G401 (cell line): ENCODE data around the gene PFN4. TPM values are rescaled to one million over a fixed set of nuclear protein-coding genes. Genes with fewer than 3 reads are reported as not detected.
"Not testable (repeated sequence)": the region's sequence is repeated elsewhere in the genome, so short reads cannot be mapped to it uniquely, and the experiment has no call there.

Experiments used
- DNase-seq: peaks from one replicate; pipeline ENCODE4 v3.0.0-alpha.2; 2015; ENCODE audit warnings: low spot score
- in situ Hi-C: cut with HindIII; loops from 2 replicates; pipeline ENCODE4 v1.10.0; 2016; ENCODE audit warnings: low sequenced_read_pairs, mixed read lengths
- total RNA-seq: library from RNA; depleted of rRNA; stranded (reverse); fragments of >200 nt; shearing (Covaris generic); gene quantifications from 2 replicates; pipeline ENCODE4 v1.2.3, GENCODE V29; 2014

Gene PFN4
- total RNA-seq, 1 experiment from 2014 or later = not detected

- no peak for DNase-seq
- in situ Hi-C loops = no loop called here
Measured at GRCh38 chr2:24117902-24118301, 5.2 kb downstream of the PFN4 start.

DNA sequence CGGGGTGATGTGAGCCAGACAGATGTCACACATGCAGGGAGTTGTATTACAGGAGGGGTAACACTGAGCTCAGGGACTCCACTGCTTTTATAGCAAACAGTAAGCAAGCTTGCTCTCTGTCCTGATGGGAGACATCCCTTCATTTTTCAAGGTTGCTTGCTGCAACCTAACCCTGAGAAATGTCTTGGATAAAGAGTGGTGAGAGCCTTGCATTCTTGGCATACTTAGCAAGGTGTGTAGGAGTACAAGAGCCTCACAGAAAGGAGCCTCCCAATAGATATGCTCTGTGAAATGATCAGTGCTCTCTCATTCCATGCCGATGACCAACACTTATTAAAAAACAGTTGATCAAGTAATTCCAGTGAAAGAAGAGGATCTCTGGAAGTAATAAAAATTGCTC lies 8.1 kb downstream of the PFN4 start:
- DNase-seq = no peak
- in situ Hi-C loops = no loop called here

DNA sequence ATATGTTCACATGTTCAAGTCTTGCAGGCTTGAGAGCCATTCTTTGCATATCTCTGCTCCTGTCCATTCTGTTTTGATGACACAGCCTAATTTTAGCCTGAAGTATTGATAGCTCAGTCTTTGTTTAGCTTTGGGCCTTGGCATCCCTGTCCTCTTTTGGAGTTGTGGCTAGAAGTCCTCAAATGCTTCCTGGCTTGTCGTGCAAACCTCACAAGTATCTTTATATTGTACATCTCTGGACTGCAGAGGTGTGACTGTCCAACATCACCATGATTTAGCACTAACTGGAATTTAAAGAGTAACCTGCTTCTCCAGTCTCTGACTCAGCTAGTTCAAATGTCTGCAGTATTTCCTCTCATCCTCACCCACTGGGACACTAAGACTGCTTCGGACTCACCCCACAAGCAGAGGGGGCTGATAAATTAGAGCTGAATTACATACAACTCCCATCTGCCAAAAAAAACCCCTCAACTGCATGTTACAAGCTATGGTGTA lies 11.7 kb downstream of the PFN4 start:
- DNase-seq = no peak
- in situ Hi-C loops = no loop called here

- DNase-seq = no peak
- in situ Hi-C loops = no loop called here
Measured at GRCh38 chr2:24110660-24111303, 12.4 kb downstream of the PFN4 start.

GRCh38 chr2:24109431-24109830 lies 13.7 kb downstream of the PFN4 start:
- DNase-seq, in situ Hi-C loops: not testable (repeated sequence)

- no peak for DNase-seq
- in situ Hi-C loops = no loop called here
Measured at GRCh38 chr2:24107336-24107735, 15.8 kb downstream of the PFN4 start.

GRCh38 chr2:24106786-24107185 lies 16.3 kb downstream of the PFN4 start:
- in situ Hi-C loops = no loop called here
- DNase-seq = no peak

GRCh38 chr2:24105816-24106215 lies 17.3 kb downstream of the PFN4 start:
- DNase-seq = no peak
- in situ Hi-C loops = no loop called here

DNA sequence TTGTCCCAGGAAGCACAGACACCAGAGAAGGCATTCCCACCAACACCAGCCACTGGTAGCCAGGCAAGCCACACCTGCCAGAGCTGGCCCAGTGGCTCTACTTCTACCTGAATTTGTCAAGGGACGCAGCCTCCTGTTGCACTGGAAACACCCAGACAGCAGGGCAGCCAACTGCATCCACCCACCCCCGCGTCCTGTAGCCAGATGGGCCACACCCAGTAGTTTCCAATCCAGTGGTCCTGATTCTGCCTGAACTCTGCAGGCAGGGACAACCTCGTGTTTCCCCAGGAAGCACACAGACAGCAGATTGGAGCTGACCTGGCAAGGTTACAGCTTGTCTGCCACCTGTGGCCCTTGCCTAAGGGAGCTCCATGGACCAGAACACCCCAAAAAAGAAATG lies 18.2 kb downstream of the PFN4 start:
- no peak for DNase-seq
- in situ Hi-C loops = no loop called here

DNA sequence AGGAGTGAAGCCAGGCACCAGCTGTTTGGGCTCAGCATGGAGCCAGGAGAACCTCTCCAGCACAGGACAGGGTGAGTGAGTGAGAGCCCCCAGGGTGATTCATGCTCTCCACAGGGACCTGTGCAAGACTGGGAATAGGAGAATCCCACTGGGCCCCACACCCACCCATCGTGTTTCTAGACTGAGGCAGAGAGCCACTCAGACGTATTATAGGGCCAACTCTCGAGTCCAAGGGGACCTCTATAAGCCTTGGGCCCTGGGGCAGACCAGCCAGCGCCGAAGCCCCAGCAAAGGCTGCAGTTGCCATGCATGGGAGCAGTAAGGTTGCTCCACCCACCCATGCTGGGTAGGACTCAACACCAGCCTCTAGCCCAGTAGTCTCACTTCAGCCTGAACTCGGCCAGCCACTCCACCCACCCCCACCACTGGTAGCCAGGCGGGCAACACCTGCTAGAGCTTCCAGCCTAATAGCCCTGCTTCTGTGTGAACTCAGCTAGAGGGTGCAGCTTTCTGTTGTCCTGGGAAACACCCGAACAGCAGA lies 19.0 kb downstream of the PFN4 start:
- no peak for DNase-seq
- in situ Hi-C loops = no loop called here

- in situ Hi-C loops = no loop called here
Measured at GRCh38 chr2:24102677-24103076, 20.5 kb downstream of the PFN4 start.

DNA sequence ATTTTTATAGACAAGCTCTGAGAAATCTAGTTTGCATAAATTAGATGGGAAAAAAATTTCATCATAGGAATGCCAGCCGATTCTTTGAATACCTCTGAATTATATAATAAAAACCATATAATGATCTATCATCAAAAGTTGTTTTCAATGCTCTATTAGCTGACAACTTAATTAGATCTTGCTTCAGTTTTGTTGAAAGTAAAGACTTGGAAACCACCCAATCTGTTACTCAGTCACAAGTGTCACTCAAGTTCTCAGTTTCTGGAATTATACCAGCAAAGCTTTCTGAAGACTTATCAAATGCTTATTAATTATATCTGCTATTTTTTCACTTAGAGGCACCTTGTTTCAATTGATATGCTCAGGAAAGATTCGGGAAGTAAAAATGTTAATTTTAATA lies 21.1 kb downstream of the PFN4 start:
- DNase-seq = no peak
- in situ Hi-C loops = no loop called here

More at GRCh38 chr2:24102677-24103076, 20.5 kb downstream of the PFN4 start:
- DNase-seq = no peak

DNA sequence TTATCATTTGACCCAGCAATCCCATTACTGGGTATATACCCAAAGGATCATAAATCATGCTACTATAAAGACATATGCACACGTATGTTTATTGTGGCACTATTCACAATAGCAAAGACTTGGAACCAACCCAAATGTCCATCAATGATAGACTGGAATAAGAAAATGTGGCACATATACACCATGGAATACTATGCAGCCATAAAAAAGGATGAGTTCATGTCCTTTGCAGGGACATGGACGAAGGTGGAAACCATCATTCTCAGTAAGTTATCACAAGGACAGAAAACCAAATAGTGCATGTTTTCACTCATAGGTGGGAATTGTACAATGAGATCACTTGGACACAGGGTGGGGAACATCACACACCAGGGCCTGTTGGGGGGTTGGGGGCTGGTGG lies 22.4 kb downstream of the PFN4 start:
- DNase-seq, in situ Hi-C loops: not testable (repeated sequence)

DNA sequence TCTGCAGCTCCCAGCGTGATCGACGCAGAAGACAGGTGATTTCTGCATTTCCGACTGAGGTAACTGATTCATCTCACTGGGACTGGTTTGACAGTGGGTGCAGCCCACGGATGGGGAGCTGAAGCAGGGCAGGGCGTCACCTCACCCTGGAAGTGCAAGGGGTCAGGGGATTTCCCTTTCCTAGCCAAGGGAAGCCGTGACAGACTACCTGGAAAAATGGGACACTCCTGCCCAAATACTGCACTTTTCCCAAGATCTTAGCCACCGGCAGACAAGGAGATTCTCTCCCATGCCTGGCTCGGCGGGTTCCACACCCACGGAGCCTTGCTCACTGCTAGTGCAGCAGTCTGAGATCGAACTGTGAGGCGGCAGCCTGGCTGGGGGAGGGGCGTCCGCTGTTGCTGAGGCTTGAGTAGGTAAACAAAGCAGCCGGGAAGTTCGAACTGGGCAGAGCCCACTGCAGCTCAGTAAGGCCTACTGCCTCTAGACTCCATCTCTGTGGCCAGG lies 27.9 kb downstream of the PFN4 start:
- in situ Hi-C loops, DNase-seq: not testable (repeated sequence)

DNA sequence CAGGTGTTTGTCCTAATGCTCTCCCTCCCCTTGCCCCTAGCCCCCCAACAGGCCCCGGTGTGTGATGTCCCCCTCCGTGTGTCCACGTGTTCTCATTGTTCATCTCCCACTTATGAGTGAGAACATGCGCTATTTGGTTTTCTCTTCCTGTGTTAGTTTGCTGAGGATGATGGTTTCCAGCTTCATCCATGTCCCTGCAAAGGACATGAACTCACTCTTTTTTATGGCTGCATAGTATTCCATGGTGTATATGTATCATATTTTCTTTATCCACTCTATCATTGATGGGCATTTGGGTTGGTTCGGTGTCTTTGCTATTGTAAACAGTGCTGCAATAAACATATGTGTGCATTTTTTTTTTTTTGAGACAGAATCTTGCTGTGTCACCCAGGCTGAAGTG lies 29.9 kb downstream of the PFN4 start:
- DNase-seq, in situ Hi-C loops: not testable (repeated sequence)

GRCh38 chr2:24088821-24089359 lies 34.2 kb downstream of the PFN4 start:
- in situ Hi-C loops = no loop called here
- no peak for DNase-seq

- DNase-seq = no peak
- in situ Hi-C loops = no loop called here
Measured at GRCh38 chr2:24087032-24087431, 36.1 kb downstream of the PFN4 start.

DNA sequence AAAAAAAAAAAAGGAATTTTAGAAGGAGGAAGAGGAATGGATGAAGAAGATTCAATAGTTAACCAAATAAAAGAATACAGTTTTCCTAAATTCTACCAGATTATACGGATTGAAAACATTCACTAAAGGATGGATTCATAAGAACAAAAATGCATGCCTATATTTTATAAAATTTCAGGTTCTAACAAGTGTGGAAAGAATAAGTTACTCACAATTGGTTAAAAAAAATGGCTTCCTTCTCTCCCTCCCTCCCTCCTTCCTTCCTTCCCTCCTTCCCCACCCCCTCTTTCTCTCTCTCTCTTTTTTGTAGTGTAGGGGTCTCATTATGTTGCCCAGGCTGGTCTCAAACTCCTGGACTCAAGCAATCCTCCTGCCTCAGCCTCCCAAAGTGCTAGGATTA lies 36.9 kb downstream of the PFN4 start:
- in situ Hi-C loops = no loop called here
- no peak for DNase-seq

GRCh38 chr2:24085200-24085489 lies 38.0 kb downstream of the PFN4 start:
- DNase-seq = no peak
- in situ Hi-C loops = no loop called here

GRCh38 chr2:24084386-24085199 lies 38.5 kb downstream of the PFN4 start, which contains the start of gene TP53I3:
Gene TP53I3 (minus strand): TSS chr2:24084834. CDS start chr2:24084326, 508 bp downstream.
- DNase-seq = peak; percentile 77
- in situ Hi-C loops = no loop called here
